Spinal cord (tissue), 10 donors: ENCODE measurements around the gene SLC9B2. TPM values are rescaled to one million over a fixed set of nuclear protein-coding genes. Genes with fewer than 3 reads are reported as not detected.

ENCODE experiments used
- DNase-seq, 6 donors: peaks; one replicate each; pipeline versions ENCODE4 v3.0.0 to v3.0.0-alpha.2; 2013 to 2015; ENCODE audit warnings: low spot score in 6 of 6, low read depth in 4 of 6
- H3K27ac ChIP-seq: one replicate; pipeline ENCODE4 v1.5.1; 2013; ENCODE audit warnings: low read depth, low read length, control low read depth
- H3K27me3 ChIP-seq: one replicate; pipeline ENCODE4 v1.6.1; 2013; ENCODE audit warnings: low read length; ENCODE audit not compliant: control insufficient read depth, insufficient read depth
- H3K36me3 ChIP-seq: one replicate; pipeline ENCODE4 v1.6.1; 2013; ENCODE audit warnings: low read length; ENCODE audit not compliant: control insufficient read depth, insufficient read depth
- H3K4me1 ChIP-seq: one replicate; pipeline ENCODE4 v1.6.1; 2013; ENCODE audit warnings: low read length; ENCODE audit not compliant: control insufficient read depth, insufficient read depth
- H3K4me3 ChIP-seq: one replicate; pipeline ENCODE4 v1.5.1; 2013; ENCODE audit warnings: low read depth, low read length, control low read depth
- H3K9me3 ChIP-seq: one replicate; pipeline ENCODE4 v1.6.1; 2013; ENCODE audit warnings: low read length; ENCODE audit not compliant: control insufficient read depth, insufficient read depth
- WGBS: methylation state at CpG from one replicate; pipeline ENCODE4 v1.1.5; 2013; ENCODE audit warnings: missing lambda C conversion rate; ENCODE audit not compliant: insufficient coverage; 5-methylcytosine and 5-hydroxymethylcytosine counted together
- polyA plus RNA-seq, 2 donors: library from polyadenylated mRNA; unstranded; fragments of 120-200 nt; gene quantifications; one replicate each; pipeline ENCODE4 v1.2.1, GENCODE V29; 2013; ENCODE audit not compliant: insufficient read length in 2 of 2
- total RNA-seq, 2 donors: library from RNA; depleted of rRNA in 1 of 2; stranded (reverse); fragments of 120-200 nt in 1 of 2; fragments of >200 nt in 1 of 2; gene quantifications; one replicate each; pipeline versions ENCODE4 v1.2.3 to v1.2.4, GENCODE V29; 2013 to 2014
- donor health status: healthy.

SLC9B2 gene
- total and polyA plus RNA-seq, 4 donors: 40.9 to 67.3 (median 50.6) TPM

GRCh38 chr4:103099691-103100392 lies 23.3 kb upstream of the SLC9B2 start, which contains the start of gene BDH2:
BDH2 (minus strand) TSS chr4:103099834; CDS start chr4:103096254, 3,580 bp downstream.
- 10% methylated on average over 10 of the region's 11 CpGs for WGBS
- H3K27ac ChIP-seq: peak within 1 kb of the TSS; percentile 70
- peaks cover 5% of the 10 kb centered on the region for H3K4me1 ChIP-seq
- DNase-seq: peak; percentile 80 to 97 (median 82)
- H3K36me3 ChIP-seq: no peaks in the 10 kb centered on the region
- no peaks in the 10 kb centered on the region for H3K9me3 ChIP-seq
- peak within 1 kb of the TSS; percentile 61 for H3K4me3 ChIP-seq
- no peaks in the 10 kb centered on the region for H3K27me3 ChIP-seq

- H3K4me1 ChIP-seq: peaks cover 5% of the 10 kb centered on the region
- H3K4me3 ChIP-seq: peak overlapping the region; percentile 61
- H3K27ac ChIP-seq: peak overlapping the region; percentile 70
- no peaks in the 10 kb centered on the region for H3K27me3 ChIP-seq
- peak in 1 of 6 donors; percentile 26 for DNase-seq
- 0% methylated on average over 2 of the region's 4 CpGs for WGBS
- H3K9me3 ChIP-seq: no peaks in the 10 kb centered on the region
- H3K36me3 ChIP-seq: no peaks in the 10 kb centered on the region
Measured at GRCh38 chr4:103098756-103099440, 22.3 kb upstream of the SLC9B2 start.

GRCh38 chr4:103098341-103098740 lies 21.8 kb upstream of the SLC9B2 start:
- Histone ChIP-seq H3K27ac (peak overlapping the region; percentile 1), H3K4me1 (peaks cover 5% of the 10 kb centered on the region), H3K4me3 (no peak overlapping the region), H3K27me3 (no peaks in the 10 kb centered on the region), H3K36me3 (no peaks in the 10 kb centered on the region), H3K9me3 (no peaks in the 10 kb centered on the region)
- WGBS: 74% methylated on average over 10 of the region's 10 CpGs
- no peak for DNase-seq

GRCh38 chr4:103097112-103097511 lies 20.6 kb upstream of the SLC9B2 start:
- no peak overlapping the region for H3K27ac ChIP-seq
- no CpG with 5 or more reads among the region's 2 CpGs for WGBS
- H3K36me3 ChIP-seq: no peaks in the 10 kb centered on the region
- DNase-seq: no peak
- no peaks in the 10 kb centered on the region for H3K27me3 ChIP-seq
- H3K4me1 ChIP-seq: peaks cover 5% of the 10 kb centered on the region
- no peak overlapping the region for H3K4me3 ChIP-seq
- no peaks in the 10 kb centered on the region for H3K9me3 ChIP-seq

- H3K27ac ChIP-seq: no peak overlapping the region
Measured at GRCh38 chr4:103095080-103095479, 18.5 kb upstream of the SLC9B2 start.

GRCh38 chr4:103092245-103092644 lies 15.7 kb upstream of the SLC9B2 start:
- no peak for DNase-seq
- Histone ChIP-seq H3K27me3 (no peaks in the 10 kb centered on the region), H3K27ac (no peak overlapping the region), H3K4me3 (no peak overlapping the region), H3K9me3 (no peaks in the 10 kb centered on the region), H3K4me1 (no peaks in the 10 kb centered on the region), H3K36me3 (peaks cover 5% of the 10 kb centered on the region)

More at GRCh38 chr4:103095080-103095479, 18.5 kb upstream of the SLC9B2 start:
- no CpG with 5 or more reads among the region's 3 CpGs for WGBS
- no peaks in the 10 kb centered on the region for H3K27me3 ChIP-seq
- H3K4me3 ChIP-seq: no peak overlapping the region
- peaks cover 5% of the 10 kb centered on the region for H3K4me1 ChIP-seq
- H3K9me3 ChIP-seq: no peaks in the 10 kb centered on the region
- DNase-seq: no peak
- H3K36me3 ChIP-seq: peaks cover 5% of the 10 kb centered on the region

GRCh38 chr4:103091601-103092223 lies 15.2 kb upstream of the SLC9B2 start:
- no CpG with 5 or more reads among the region's 3 CpGs for WGBS
- H3K27ac ChIP-seq: no peak overlapping the region
- H3K9me3 ChIP-seq: no peaks in the 10 kb centered on the region
- H3K36me3 ChIP-seq: peaks cover 5% of the 10 kb centered on the region
- no peaks in the 10 kb centered on the region for H3K27me3 ChIP-seq
- DNase-seq: peak in 3 of 6 donors; percentile 35 to 89 (median 82)
- no peak overlapping the region for H3K4me3 ChIP-seq
- no peaks in the 10 kb centered on the region for H3K4me1 ChIP-seq

- Histone ChIP-seq H3K27me3 (no peaks in the 10 kb centered on the region), H3K4me3 (no peak overlapping the region), H3K27ac (no peak overlapping the region), H3K4me1 (no peaks in the 10 kb centered on the region), H3K36me3 (peaks cover 5% of the 10 kb centered on the region), H3K9me3 (no peaks in the 10 kb centered on the region)
- DNase-seq: no peak
- 100% methylated on average over 1 of the region's 2 CpGs for WGBS
Measured at GRCh38 chr4:103089481-103089880, 12.9 kb upstream of the SLC9B2 start.

- Histone ChIP-seq H3K4me3 (no peak overlapping the region), H3K9me3 (no peaks in the 10 kb centered on the region), H3K27me3 (no peaks in the 10 kb centered on the region), H3K27ac (no peak overlapping the region), H3K36me3 (peaks cover 5% of the 10 kb centered on the region), H3K4me1 (no peaks in the 10 kb centered on the region)
- WGBS: no CpG with 5 or more reads among the region's 1 CpG
- DNase-seq: peak in 1 of 6 donors; percentile 9
Measured at GRCh38 chr4:103086551-103086950, 10.0 kb upstream of the SLC9B2 start.
